GM18526 (cell line): ENCODE measurements around the gene EBPL.

Experiments
- POLR2A ChIP-seq: IDR thresholded peaks from 3 replicates; pipeline ENCODE4 v1.6.1; 2011; ENCODE audit not compliant: insufficient read length; ENCODE audit errors: extremely low read depth

EBPL gene

GRCh38 chr13:49627831-49628652, 63.2 kb downstream of the EBPL start, which contains the start of gene ARL11:
TSS of gene ARL11 (plus strand) at chr13:49628507. CDS start at chr13:49630448, 1,941 bp downstream.
- peak; percentile 82 for TF ChIP-seq POLR2A

- no peak for TF ChIP-seq POLR2A
Observed at GRCh38 chr13:49625392-49626079, 65.8 kb downstream of the EBPL start.

- TF ChIP-seq POLR2A, result no peak
Observed at GRCh38 chr13:49624229-49624628, 67.1 kb downstream of the EBPL start.

GRCh38 chr13:49622174-49622946, 68.9 kb downstream of the EBPL start:
- TF ChIP-seq POLR2A, result no peak

- TF ChIP-seq POLR2A, result no peak
Observed at GRCh38 chr13:49620170-49620621, 71.1 kb downstream of the EBPL start.

GRCh38 chr13:49616676-49617065, 74.6 kb downstream of the EBPL start:
- no peak for TF ChIP-seq POLR2A

GRCh38 chr13:49615836-49616675, 75.2 kb downstream of the EBPL start:
- no peak for TF ChIP-seq POLR2A
